PC-3 (cell line): Measurements from ENCODE around the gene KRT79. TPM values are rescaled to one million over a fixed set of nuclear protein-coding genes. Genes with fewer than 3 reads are reported as not detected.

Experiments used
- ATAC-seq: fragments of 200-7000 bp; cut with Tn5 transposase; 2 replicates; pipeline ENCODE4 v1.9.1; 2020; ENCODE audit warnings: mild to moderate bottlenecking, moderate library complexity
- BruUV-seq: library from RNA; stranded (reverse); fragments of 400-500 nt; replicated peaks from 2 replicates; lab custom pipeline; 2021; lab: Mats Ljungman, UMichigan
- CTCF ChIA-PET: fragments of 300-600 bp; sonication (Branson Sonifier 250); formaldehyde crosslinking; loops from one replicate; lab custom pipeline; 2022; ENCODE audit warnings: antibody characterized with exemption; lab: Charles Lee
- POLR2A ChIA-PET: fragments of 300-600 bp; sonication (Branson Sonifier 250); formaldehyde crosslinking; loops from one replicate; lab custom pipeline; 2022; ENCODE audit warnings: antibody characterized with exemption; ENCODE audit not compliant: unreplicated experiment; lab: Charles Lee
- DNase-seq: peaks from one replicate; pipeline ENCODE4 v3.0.0-alpha.2; 2015
- H2AFZ ChIP-seq: fragments of 300-600 bp; sonication (generic); 2 replicates; pipeline ENCODE4 v1.6.0; 2016; ENCODE audit warnings: antibody characterized with exemption, low read length
- H3F3A ChIP-seq: fragments of 300-600 bp; sonication (generic); one replicate; pipeline ENCODE4 v1.6.0; 2017; ENCODE audit warnings: antibody characterized with exemption, low read length, control low read depth, mild to moderate bottlenecking; ENCODE audit not compliant: unreplicated experiment
- H3K27ac ChIP-seq: fragments of 300-600 bp; sonication (generic); 2 replicates; pipeline ENCODE4 v1.5.1; 2016; ENCODE audit warnings: mild to moderate bottlenecking, low read length
- H3K27me3 ChIP-seq: fragments of 300-600 bp; sonication (generic); 2 replicates; pipeline ENCODE4 v1.6.1; 2016; ENCODE audit warnings: low read length, mixed read lengths
- H3K36me3 ChIP-seq: fragments of 300-600 bp; sonication (generic); 2 replicates; pipeline ENCODE4 v1.6.1; 2016; ENCODE audit warnings: low read depth, mixed run types, low read length, mixed read lengths
- H3K4me1 ChIP-seq: fragments of 300-600 bp; sonication (generic); 2 replicates; pipeline ENCODE4 v1.5.1; 2016; ENCODE audit warnings: low read length; ENCODE audit not compliant: insufficient read depth
- H3K4me2 ChIP-seq: fragments of 300-600 bp; sonication (generic); 2 replicates; pipeline ENCODE4 v1.6.0; 2016; ENCODE audit warnings: low read length
- H3K4me3 ChIP-seq: fragments of 300-600 bp; sonication (generic); 2 replicates; pipeline ENCODE4 v1.5.1; 2016; ENCODE audit warnings: mild to moderate bottlenecking, low read length, mixed read lengths
- H3K79me2 ChIP-seq: fragments of 300-600 bp; sonication (generic); 2 replicates; pipeline ENCODE4 v1.6.1; 2017; ENCODE audit warnings: low read length, mixed read lengths
- H3K9ac ChIP-seq: fragments of 300-600 bp; sonication (generic); 2 replicates; pipeline ENCODE4 v1.6.0; 2016; ENCODE audit warnings: mild to moderate bottlenecking, low read length
- H3K9me2 ChIP-seq: fragments of 300-600 bp; sonication (generic); replicated peaks from 2 replicates; pipeline ENCODE4 v1.6.1; 2016; ENCODE audit warnings: mixed run types, low read length, mixed read lengths
- H3K9me3 ChIP-seq: fragments of 300-600 bp; sonication (generic); 2 replicates; pipeline ENCODE4 v1.6.1; 2016; ENCODE audit warnings: low read length, mixed read lengths
- H4K20me1 ChIP-seq: fragments of 300-600 bp; sonication (generic); 2 replicates; pipeline ENCODE4 v1.6.1; 2016; ENCODE audit warnings: low read length, mixed read lengths
- CTCF ChIP-seq: fragments of 300-600 bp; sonication (generic); conservative IDR thresholded peaks from 2 replicates; pipeline ENCODE4 v1.5.1; 2017; ENCODE audit warnings: antibody characterized with exemption, low read depth, mild to moderate bottlenecking, low read length
- EZH2 ChIP-seq: fragments of 300-600 bp; sonication (generic); IDR thresholded peaks from one replicate; pipeline ENCODE4 v1.6.1; 2017; ENCODE audit warnings: antibody characterized with exemption, mild to moderate bottlenecking, low read length; ENCODE audit not compliant: unreplicated experiment
- EZH2phosphoT487 ChIP-seq: fragments of 300-600 bp; sonication (generic); IDR thresholded peaks from 2 replicates; pipeline ENCODE4 v1.6.1; 2018; ENCODE audit warnings: mild to moderate bottlenecking, antibody characterized with exemption, low read length, borderline replicate concordance
- intact Hi-C: fragments of 100-400 bp; cut with micrococcal nuclease; formaldehyde crosslinking; loops from 2 replicates; pipeline ENCODE4 v1.9.0; 2023
- total RNA-seq: library from RNA; depleted of rRNA; stranded (reverse); fragments of >200 nt; gene quantifications from 2 replicates; pipeline ENCODE4 v1.2.3, GENCODE V29; 2014; rRNA removed

The KRT79 gene
- total RNA-seq, 1 experiment from 2014 or later = not detected

- no peak overlapping the region for H3K4me2 ChIP-seq
- H3F3A ChIP-seq = no peaks in the 10 kb centered on the region
- TF ChIP-seq EZH2phosphoT487 = no peak
- BruUV-seq = no TSS peak
- CTCF ChIA-PET = no interaction called here
- H3K9me2 ChIP-seq = no peaks in the 10 kb centered on the region
- no peaks in the 10 kb centered on the region; the same call in 1 of the 2 replicates for H3K4me1 ChIP-seq
- H3K27ac ChIP-seq = no peak overlapping the region
- H3K4me3 ChIP-seq = no peak overlapping the region
- ATAC-seq (no peak), DNase-seq (no peak)
- POLR2A ChIA-PET = no interaction called here
- H3K36me3 ChIP-seq = no peaks in the 10 kb centered on the region
- H3K9me3 ChIP-seq = no peaks in the 10 kb centered on the region
- intact Hi-C loops = no loop called here
- H3K79me2 ChIP-seq = no peaks in the 10 kb centered on the region
- H3K9ac ChIP-seq = no peak overlapping the region
- H3K27me3 ChIP-seq = peaks cover 13% of the 10 kb centered on the region
- no peak overlapping the region for H2AFZ ChIP-seq
- no peaks in the 10 kb centered on the region for H4K20me1 ChIP-seq
Measured at GRCh38 chr12:52772772-52773171, 61.3 kb downstream of the KRT79 start.

- intact Hi-C loops = no loop called here
- H3K4me1 ChIP-seq = no peaks in the 10 kb centered on the region; the same call in 1 of the 2 replicates
- ChIA-PET POLR2A (no interaction called here), CTCF (no interaction called here)
- H3K4me2 ChIP-seq = no peak overlapping the region
- no peaks in the 10 kb centered on the region for H3K79me2 ChIP-seq
- no peaks in the 10 kb centered on the region for H3K36me3 ChIP-seq
- H3K9me2 ChIP-seq = no peaks in the 10 kb centered on the region
- ATAC-seq (no peak), DNase-seq (no peak)
- H3K27ac ChIP-seq = no peak overlapping the region
- H3K4me3 ChIP-seq = no peak overlapping the region
- H2AFZ ChIP-seq = no peak overlapping the region
- no peaks in the 10 kb centered on the region for H4K20me1 ChIP-seq
- H3F3A ChIP-seq = no peaks in the 10 kb centered on the region
- H3K9me3 ChIP-seq = no peaks in the 10 kb centered on the region
- no TSS peak for BruUV-seq
- TF ChIP-seq EZH2 (no peak), EZH2phosphoT487 (no peak), CTCF (no peak)
- peaks cover 13% of the 10 kb centered on the region for H3K27me3 ChIP-seq
- no peak overlapping the region for H3K9ac ChIP-seq
Measured at GRCh38 chr12:52772188-52772587, 61.9 kb downstream of the KRT79 start.

GRCh38 chr12:52771505-52771904 lies 62.6 kb downstream of the KRT79 start:
- intact Hi-C loops = no loop called here
- H3K9me2 ChIP-seq = no peaks in the 10 kb centered on the region
- H3K4me1 ChIP-seq = no peaks in the 10 kb centered on the region; the same call in 1 of the 2 replicates
- H3K79me2 ChIP-seq = no peaks in the 10 kb centered on the region
- ChIA-PET CTCF (no interaction called here), POLR2A (no interaction called here)
- no peak overlapping the region for H2AFZ ChIP-seq
- H3K4me2 ChIP-seq = no peak overlapping the region
- H3K9me3 ChIP-seq = no peaks in the 10 kb centered on the region
- BruUV-seq = no TSS peak
- no peak overlapping the region for H3K9ac ChIP-seq
- ATAC-seq = no peak
- no peak for DNase-seq
- H3K27ac ChIP-seq = no peak overlapping the region
- peaks cover 13% of the 10 kb centered on the region for H3K27me3 ChIP-seq
- no peaks in the 10 kb centered on the region for H3F3A ChIP-seq
- no peaks in the 10 kb centered on the region for H3K36me3 ChIP-seq
- no peaks in the 10 kb centered on the region for H4K20me1 ChIP-seq
- H3K4me3 ChIP-seq = no peak overlapping the region
- no peak for TF ChIP-seq EZH2
- TF ChIP-seq EZH2phosphoT487 = no peak
- no peak for TF ChIP-seq CTCF

Other genes starting within 250 kb of the KRT79 start
- not detected in 2 replicates for gene KRT72, start 232.8 kb downstream of the KRT79 start, total RNA-seq
- gene KRT73, start 215.8 kb downstream of the KRT79 start, total RNA-seq = not detected in 2 replicates
- gene KRT2, start 182.1 kb downstream of the KRT79 start, total RNA-seq = 0.23 TPM in 1 of 2 replicates, not detected in the other
- not detected in 2 replicates for gene KRT1, start 153.9 kb downstream of the KRT79 start, total RNA-seq
- not detected in 2 replicates for gene KRT77, start 130.8 kb downstream of the KRT79 start, total RNA-seq
- not detected in 2 replicates for gene KRT76, start 57.0 kb downstream of the KRT79 start, total RNA-seq
- gene KRT3, start 38.2 kb downstream of the KRT79 start, total RNA-seq = 0.17 and 0.33 TPM in 2 replicates
- 20.7 and 23.0 TPM in 2 replicates for gene KRT4, start 20.2 kb downstream of the KRT79 start, total RNA-seq
- 0.12 and 0.15 TPM in 2 replicates for gene KRT78, start 14.7 kb upstream of the KRT79 start, total RNA-seq
- 719 and 1,028 TPM in 2 replicates for gene KRT8, start 70.8 kb upstream of the KRT79 start, total RNA-seq
- 1,461 and 1,545 TPM in 2 replicates for gene KRT18, start 114.8 kb upstream of the KRT79 start, total RNA-seq
- 424 and 434 TPM in 2 replicates for gene EIF4B, start 172.1 kb upstream of the KRT79 start, total RNA-seq
- 13.1 and 30.3 TPM in 2 replicates for gene TNS2, start 215.8 kb upstream of the KRT79 start, total RNA-seq
- 18.5 and 24.1 TPM in 2 replicates for gene SPRYD3, start 245.1 kb upstream of the KRT79 start, total RNA-seq